HCT116 (cell line): ENCODE data around the gene ACTL6B. TPM values are rescaled to one million over a fixed set of nuclear protein-coding genes. Genes with fewer than 3 reads are reported as not detected.

Experiments used
- ATAC-seq: fragments of 200-7000 bp; cut with Tn5 transposase; 2 replicates; pipeline ENCODE4 v1.9.1; 2020; ENCODE audit warnings: mild to moderate bottlenecking, moderate library complexity
- BruUV-seq: library from RNA; stranded (reverse); fragments of 400-500 nt; replicated peaks from 2 replicates; lab custom pipeline; 2021; lab: Mats Ljungman, UMichigan
- CTCF ChIA-PET: fragments of 300-600 bp; sonication (Branson Sonifier 250); formaldehyde crosslinking; loops from one replicate; lab custom pipeline; 2021; ENCODE audit warnings: antibody characterized with exemption; lab: Charles Lee
- POLR2A ChIA-PET: fragments of 300-600, 350-600 bp; sonication (Branson Sonifier 250); formaldehyde crosslinking; loops from one replicate; lab custom pipeline; 2021; ENCODE audit warnings: antibody characterized with exemption; lab: Charles Lee
- RAD21 ChIA-PET, 2 experiments: fragments of 300-600 bp; sonication (Branson Sonifier 250); formaldehyde crosslinking; loops; one replicate each; lab custom pipeline; 2023; ENCODE audit warnings: low total read pairs in 2 of 2; ENCODE audit not compliant: uncharacterized antibody in 2 of 2, unreplicated experiment in 2 of 2, low non-redundant PET in 1 of 2; lab: Charles Lee
- DNase-seq: peaks from one replicate; pipeline ENCODE4 v3.0.0-alpha.2; 2010; ENCODE audit warnings: low read depth, low spot score
- H2AFZ ChIP-seq: fragments of 200-600 bp; shearing (Covaris generic), sonication (generic); 2 replicates; pipeline ENCODE4 v1.6.1; 2017; ENCODE audit warnings: low read depth, mixed run types, mixed read lengths, antibody characterized with exemption, low read length; ENCODE audit not compliant: poor library complexity, severe bottlenecking
- H3K27ac ChIP-seq: 2 replicates; pipeline ENCODE4 v1.5.1; 2012; ENCODE audit warnings: low read depth, low read length
- H3K27me3 ChIP-seq: fragments of 200-600 bp; sonication (generic); 2 replicates; pipeline ENCODE4 v1.6.1; 2016; ENCODE audit warnings: mixed run types, low read length, mixed read lengths; ENCODE audit not compliant: insufficient read depth
- H3K36me3 ChIP-seq, 2 experiments: fragments of 200-500 bp in 1 of 2; fragments of 200-600 bp in 1 of 2; sonication (Bioruptor generic) in 1 of 2; sonication (generic) in 1 of 2; 2 replicates each; pipeline versions ENCODE4 v1.5.1 to v1.6.1; 2014 to 2016; ENCODE audit warnings: low read length in 2 of 2, inconsistent platforms in 1 of 2, mixed read lengths in 1 of 2, mixed run types in 1 of 2; ENCODE audit not compliant: insufficient read depth in 2 of 2, control insufficient read depth in 1 of 2
- H3K4me1 ChIP-seq, 2 experiments: fragments of 200-600 bp in 1 of 2; sonication (generic) in 1 of 2; 2 replicates each; pipeline versions ENCODE4 v1.5.1 to v1.6.1; 2012 to 2017; ENCODE audit warnings: low read length in 2 of 2, inconsistent platforms in 1 of 2, mild to moderate bottlenecking in 1 of 2, mixed read lengths in 1 of 2, mixed run types in 1 of 2, moderate library complexity in 1 of 2; ENCODE audit not compliant: insufficient read depth in 2 of 2, control insufficient read depth in 1 of 2
- H3K4me2 ChIP-seq: fragments of 200-600 bp; sonication (generic); 2 replicates; pipeline ENCODE4 v1.6.1; 2017; ENCODE audit warnings: mixed run types, low read length, mixed read lengths
- H3K4me3 ChIP-seq, 2 experiments: fragments of 200-600 bp in 1 of 2; sonication (generic) in 1 of 2; replicated peaks in 1 of 2; 2 replicates each; pipeline ENCODE4 v1.5.1; 2011 to 2016; ENCODE audit warnings: low read length in 2 of 2, control low read depth in 1 of 2, low read depth in 1 of 2, mild to moderate bottlenecking in 1 of 2, mixed read lengths in 1 of 2, mixed run types in 1 of 2
- H3K79me2 ChIP-seq: fragments of 200-600 bp; sonication (generic); 2 replicates; pipeline ENCODE4 v1.6.1; 2017; ENCODE audit warnings: mild to moderate bottlenecking, mixed run types, low read length, moderate library complexity, mixed read lengths; ENCODE audit not compliant: insufficient read depth
- H3K9ac ChIP-seq: fragments of 200-600 bp; sonication (generic); 2 replicates; pipeline ENCODE4 v1.6.1; 2016; ENCODE audit warnings: low read length, mixed read lengths
- H3K9me2 ChIP-seq: fragments of 200-600 bp; sonication (generic), shearing (Covaris generic); 2 replicates; pipeline ENCODE4 v1.6.1; 2017; ENCODE audit warnings: mixed run types, mild to moderate bottlenecking, moderate library complexity; ENCODE audit not compliant: insufficient read depth
- H3K9me3 ChIP-seq, 2 experiments: fragments of 200-500 bp in 1 of 2; fragments of 200-600 bp in 1 of 2; sonication (Bioruptor generic) in 1 of 2; sonication (generic) in 1 of 2; 2 replicates each; pipeline ENCODE4 v1.6.1; 2014 to 2017; ENCODE audit warnings: low read length in 2 of 2, mixed read lengths in 2 of 2, inconsistent platforms in 1 of 2, low read depth in 1 of 2, mild to moderate bottlenecking in 1 of 2, mixed run types in 1 of 2, moderate library complexity in 1 of 2; ENCODE audit not compliant: control insufficient read depth in 1 of 2, insufficient read depth in 1 of 2
- H4K20me1 ChIP-seq: fragments of 200-600 bp; sonication (generic), shearing (Covaris generic); 2 replicates; pipeline ENCODE4 v1.6.1; 2017; ENCODE audit warnings: mixed run types, mild to moderate bottlenecking, moderate library complexity; ENCODE audit not compliant: insufficient read depth
- ATF3 ChIP-seq: IDR thresholded peaks from 2 replicates; pipeline ENCODE4 v1.6.1; 2012
- CBX3 ChIP-seq: IDR thresholded peaks from 2 replicates; pipeline ENCODE4 v1.6.1; 2012; ENCODE audit warnings: low read depth
- CEBPB ChIP-seq: IDR thresholded peaks from 2 replicates; pipeline ENCODE4 v1.6.1; 2012; ENCODE audit warnings: low read depth
- CTCF ChIP-seq, 3 experiments: fragments of 200-600 bp in 1 of 3; sonication (generic) in 1 of 3; IDR thresholded peaks in 2 of 3; conservative IDR thresholded peaks in 1 of 3; 2 replicates each; pipeline ENCODE4 v1.5.1; 2012 to 2017; ENCODE audit warnings: low read depth in 2 of 3, low read length in 2 of 3, antibody characterized with exemption in 1 of 3, borderline replicate concordance in 1 of 3, control low read depth in 1 of 3, mild to moderate bottlenecking in 1 of 3, mixed read lengths in 1 of 3, mixed run types in 1 of 3, moderate library complexity in 1 of 3; ENCODE audit not compliant: insufficient read depth in 1 of 3
- EGR1 ChIP-seq: IDR thresholded peaks from 2 replicates; pipeline ENCODE4 v1.6.1; 2012; ENCODE audit warnings: low read depth
- EZH2 ChIP-seq: fragments of 200-600 bp; sonication (generic); IDR thresholded peaks from 2 replicates; pipeline ENCODE4 v1.6.1; 2017; ENCODE audit warnings: antibody characterized with exemption, mixed run types
- EZH2phosphoT487 ChIP-seq: fragments of 200-600 bp; IDR thresholded peaks from 2 replicates; pipeline ENCODE4 v1.6.1; 2018; ENCODE audit warnings: antibody characterized with exemption, borderline replicate concordance
- POLR2A ChIP-seq: IDR thresholded peaks from 2 replicates; pipeline ENCODE4 v1.7.0; 2011; ENCODE audit warnings: borderline replicate concordance; ENCODE audit not compliant: insufficient read depth, insufficient read length; ENCODE audit errors: extremely low read depth
- POLR2AphosphoS5 ChIP-seq: IDR thresholded peaks from 2 replicates; pipeline ENCODE4 v1.6.1; 2011; ENCODE audit warnings: mild to moderate bottlenecking, low read depth, low read length, moderate library complexity
- RAD21 ChIP-seq: IDR thresholded peaks from 2 replicates; pipeline ENCODE4 v1.6.1; 2012; ENCODE audit warnings: low read depth, mild to moderate bottlenecking
- SIN3A ChIP-seq: IDR thresholded peaks from 2 replicates; pipeline ENCODE4 v1.6.1; 2012; ENCODE audit warnings: low read depth
- SP1 ChIP-seq: IDR thresholded peaks from 2 replicates; pipeline ENCODE4 v1.6.1; 2012; ENCODE audit warnings: low read depth
- SRF ChIP-seq: IDR thresholded peaks from 2 replicates; pipeline ENCODE4 v1.6.1; 2012; ENCODE audit warnings: low read depth
- TCF7L2 ChIP-seq: IDR thresholded peaks from 2 replicates; pipeline ENCODE4 v1.7.0; 2011; ENCODE audit warnings: borderline replicate concordance, inconsistent platforms; ENCODE audit not compliant: insufficient read depth, insufficient read length; ENCODE audit errors: extremely low read depth
- YY1 ChIP-seq: IDR thresholded peaks from 2 replicates; pipeline ENCODE4 v1.6.1; 2011; ENCODE audit warnings: low read length, low read depth, moderate library complexity, mild to moderate bottlenecking; ENCODE audit not compliant: insufficient replicate concordance; ENCODE audit errors: extremely low read depth
- ZBTB33 ChIP-seq: IDR thresholded peaks from 2 replicates; pipeline ENCODE4 v1.6.1; 2011; ENCODE audit warnings: mild to moderate bottlenecking, low read length, moderate library complexity; ENCODE audit not compliant: insufficient replicate concordance; ENCODE audit errors: extremely low read depth
- ZNF274 ChIP-seq: fragments of 200-500 bp; sonication (Bioruptor generic); IDR thresholded peaks from 2 replicates; pipeline ENCODE4 v1.6.1; 2014; ENCODE audit warnings: mild to moderate bottlenecking, low read depth, low read length, inconsistent platforms
- intact Hi-C: fragments of 100-400 bp; cut with micrococcal nuclease; formaldehyde crosslinking; loops from 2 replicates; pipeline ENCODE4 v1.10.0; 2022
- total RNA-seq: library from RNA; stranded (reverse); gene quantifications from one replicate; pipeline ENCODE4 v1.2.1, GENCODE V29; 2021; ENCODE audit not compliant: unreplicated experiment

Gene ACTL6B
- total RNA-seq, 1 experiment from 2014 or later = not detected

- Histone ChIP-seq H3K4me2 (peak overlapping the region; percentile 97), H3K9me3 (no peaks in the 10 kb centered on the region), H3K4me3 (peak overlapping the region; percentile 73 to 89), H3K9me2 (no peaks in the 10 kb centered on the region), H3K27ac (no peak overlapping the region), H3K36me3 (peaks cover 0 to 2% of the 10 kb centered on the region in 2 experiments; a peak in 1 of 4 replicates), H3K9ac (peak overlapping the region; percentile 65), H3K4me1 (peaks cover 3 to 35% of the 10 kb centered on the region in 2 experiments), H2AFZ (no peak overlapping the region), H3K27me3 (no peaks in the 10 kb centered on the region), H3K79me2 (no peaks in the 10 kb centered on the region), H4K20me1 (no peaks in the 10 kb centered on the region)
- ChIA-PET RAD21 (no interaction called here), POLR2A (interaction anchor here (1.8 to 3.2 kb wide), 2 partner anchors 16 to 28 kb away, joined by 6 to 23 read pairs; partner anchors contain the start of genes FBXO24 and LRCH4), CTCF (interaction anchor here (0.9 to 2.5 kb wide), 8 partner anchors 15 to 214 kb away, joined by 3 to 12 read pairs (median 4); partner anchors contain the start of genes EPHB4, FBXO24, LRCH4 and POP7)
- no TSS peak for BruUV-seq
- no peak for ATAC-seq
- TF ChIP-seq ATF3 (no peak), RAD21 (no peak), ZNF274 (no peak), CEBPB (no peak), EGR1 (no peak), TCF7L2 (no peak), ZBTB33 (no peak), SIN3A (no peak), SP1 (no peak), YY1 (no peak), EZH2 (no peak), CTCF (IDR thresholded peaks at IDR 0.05 in 2 of 3, conservative IDR thresholded peaks at IDR 0.05 in 1 of 3; ENCODE audit: borderline replicate concordance in 1 of 3, insufficient read depth in 1 of 3, low read depth in 2 of 3, low read length in 2 of 3) (no peak), EZH2phosphoT487 (no peak), CBX3 (no peak), POLR2A (no peak), SRF (no peak), POLR2AphosphoS5 (no peak)
- intact Hi-C loops = no loop called here
- DNase-seq = no peak
Observed at GRCh38 chr7:100613412-100614175, 42.7 kb downstream of the ACTL6B start.
